GM18507 (cell line): Measurements from ENCODE around the gene CNTNAP2.

Source experiments
- DNase-seq: peaks from one replicate; pipeline ENCODE4 v3.0.0; 2011; ENCODE audit warnings: low read depth; ENCODE audit not compliant: insufficient read length; ENCODE audit errors: extremely low spot score
- FAIRE-seq: peaks from 2 replicates; lab custom pipeline; 2011; peaks lifted over from hg19 to GRCh38; lab: Jason Lieb, UNC

CNTNAP2 gene

GRCh38 chr7:147944321-147944720, 1827.7 kb downstream of the CNTNAP2 start:
- FAIRE-seq (no peak), DNase-seq (no peak)

GRCh38 chr7:147952918-147953317, 1836.3 kb downstream of the CNTNAP2 start:
- FAIRE-seq = no peak
- DNase-seq = no peak

GRCh38 chr7:147968046-147968610, 1851.5 kb downstream of the CNTNAP2 start:
- no peak for DNase-seq
- FAIRE-seq = no peak

DNA sequence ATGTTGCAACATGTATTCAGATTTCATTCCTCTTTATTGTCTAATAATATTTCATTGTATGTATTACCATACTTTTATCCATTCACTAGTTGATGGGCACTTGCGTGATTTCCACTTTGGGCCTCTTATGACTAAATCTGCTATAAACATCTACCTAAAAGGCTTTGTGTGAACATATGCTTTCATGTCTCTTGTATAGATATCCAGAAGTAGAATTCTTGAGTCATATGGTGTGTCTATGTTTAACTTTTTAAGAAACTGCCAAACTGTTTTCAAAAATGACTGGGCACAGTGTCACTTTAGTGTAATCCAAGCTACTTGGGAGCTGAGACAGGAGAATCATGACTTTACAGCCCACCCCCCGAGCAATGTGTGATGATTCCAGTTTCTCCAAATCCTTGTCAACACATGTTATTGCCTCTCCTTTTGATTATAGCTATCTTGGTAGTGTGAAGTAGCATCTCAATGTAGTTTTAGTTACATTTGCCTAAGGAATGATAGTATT, 1855.1 kb downstream of the CNTNAP2 start:
- no peak for DNase-seq
- no peak for FAIRE-seq

DNA sequence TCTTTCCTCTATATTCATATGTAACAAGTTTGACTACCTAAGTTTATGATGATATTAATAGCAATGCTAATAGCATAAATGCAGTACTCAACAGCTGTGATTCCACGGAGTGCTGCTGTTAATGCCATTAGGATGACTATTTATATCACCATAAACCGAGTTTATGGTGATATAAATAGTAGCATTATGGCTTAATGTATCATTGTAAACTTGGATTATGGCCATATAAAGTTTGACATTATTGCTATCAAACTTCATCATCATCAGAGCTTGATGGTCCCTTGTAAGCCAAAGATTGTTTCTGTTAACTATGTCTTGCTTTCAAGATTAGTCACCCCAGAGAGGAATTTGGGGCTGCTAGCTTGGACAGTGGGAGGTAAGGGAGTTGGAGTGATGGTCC, 1861.6 kb downstream of the CNTNAP2 start:
- no peak for DNase-seq
- no peak for FAIRE-seq

- FAIRE-seq (no peak), DNase-seq (no peak)
These were observed 1862.0 kb downstream of the CNTNAP2 start for GRCh38 chr7:147978651-147979050.

DNA sequence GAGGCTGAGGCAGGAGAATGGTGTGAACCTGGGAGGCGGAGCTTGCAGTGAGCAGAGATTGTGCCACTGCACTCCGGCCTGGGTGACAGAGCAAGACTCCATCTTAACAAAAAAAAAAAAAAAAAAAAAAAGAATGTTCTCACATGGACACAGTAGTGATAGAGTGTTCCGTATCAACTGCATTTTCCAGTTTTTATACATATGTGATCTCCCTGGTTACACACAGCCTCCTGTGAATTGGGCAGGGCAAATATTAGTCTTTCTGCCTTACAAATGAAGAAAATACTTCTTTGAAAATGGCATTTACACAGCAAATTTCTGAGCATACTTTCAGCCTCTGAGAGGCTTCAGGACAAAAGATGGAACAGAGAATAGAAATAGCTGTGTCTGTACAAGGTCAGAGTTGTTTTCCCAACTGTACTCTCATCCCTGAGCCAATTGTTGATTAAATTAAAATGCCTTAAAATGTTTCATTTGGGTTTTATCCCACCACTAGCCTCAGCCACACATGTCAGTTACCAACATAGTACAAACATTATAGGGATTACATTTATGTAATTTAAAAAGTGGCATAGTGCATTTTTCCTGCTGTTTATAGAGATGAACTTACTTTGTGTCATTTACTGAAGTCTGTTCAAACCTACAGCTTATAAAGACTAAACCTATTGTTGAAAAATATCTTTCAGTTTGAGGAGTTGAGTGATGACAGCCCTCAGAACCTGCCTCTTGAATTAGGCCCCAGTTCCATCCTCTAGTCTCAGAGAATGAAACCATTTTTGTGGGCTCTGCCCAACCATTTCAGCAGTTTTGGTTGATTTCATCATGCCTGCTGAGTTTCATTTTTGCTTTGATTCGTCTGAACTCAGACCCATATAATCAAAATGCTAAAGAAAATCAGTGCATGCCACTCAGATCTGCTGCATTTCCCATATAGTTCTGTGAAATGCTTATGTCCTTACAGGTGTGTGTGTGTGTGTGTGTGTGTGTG, 1864.5 kb downstream of the CNTNAP2 start:
- FAIRE-seq = no peak

GRCh38 chr7:147982307-147982706, 1865.7 kb downstream of the CNTNAP2 start:
- DNase-seq (no peak), FAIRE-seq (no peak)

More for the DNA sequence above, 1864.5 kb downstream of the CNTNAP2 start:
- DNase-seq = no peak

GRCh38 chr7:147984265-147984664, 1867.7 kb downstream of the CNTNAP2 start:
- DNase-seq = no peak
- FAIRE-seq = no peak

DNA sequence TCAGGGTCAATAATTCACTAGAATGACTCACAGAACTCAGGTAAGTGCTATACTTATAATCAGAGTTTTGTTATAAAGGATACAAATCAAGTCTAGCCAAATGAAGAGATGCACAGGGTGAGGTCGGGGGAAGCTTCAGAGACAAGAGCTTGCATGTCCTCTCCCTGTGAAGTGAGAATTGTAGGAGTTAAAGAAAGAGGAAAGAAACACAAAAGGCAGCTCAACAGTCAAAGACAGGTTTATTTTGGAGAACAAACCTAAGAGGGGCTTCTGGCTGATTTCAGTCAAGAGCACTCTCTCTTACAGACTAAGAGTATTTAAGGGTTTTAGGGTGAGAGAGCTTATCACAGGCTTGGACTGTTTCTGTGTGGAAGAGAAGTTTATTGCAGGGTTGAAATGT, 1873.5 kb downstream of the CNTNAP2 start:
- DNase-seq (no peak), FAIRE-seq (no peak)

- FAIRE-seq = no peak
These were observed 1874.3 kb downstream of the CNTNAP2 start for GRCh38 chr7:147990942-147991341.

DNA sequence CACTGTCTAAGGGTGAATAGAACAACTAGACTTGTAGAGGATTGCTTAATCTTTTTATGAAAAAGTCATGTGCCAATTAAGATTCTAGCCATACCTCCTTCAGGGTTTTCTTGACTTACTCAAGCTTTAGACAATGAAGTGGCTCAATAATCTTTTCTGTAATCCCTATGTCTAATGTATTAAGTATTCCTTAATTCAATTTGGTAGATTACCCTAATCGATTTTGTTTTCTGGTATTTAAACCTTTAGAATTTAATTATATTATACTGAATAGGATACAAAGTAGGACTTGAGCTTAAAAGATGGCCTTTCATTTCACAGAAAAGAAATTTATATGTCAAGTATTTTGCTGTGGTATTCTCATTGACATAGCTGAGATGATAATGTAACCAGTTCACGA, 1876.1 kb downstream of the CNTNAP2 start:
- DNase-seq (no peak), FAIRE-seq (no peak)

More at GRCh38 chr7:147990942-147991341, 1874.3 kb downstream of the CNTNAP2 start:
- no peak for DNase-seq

DNA sequence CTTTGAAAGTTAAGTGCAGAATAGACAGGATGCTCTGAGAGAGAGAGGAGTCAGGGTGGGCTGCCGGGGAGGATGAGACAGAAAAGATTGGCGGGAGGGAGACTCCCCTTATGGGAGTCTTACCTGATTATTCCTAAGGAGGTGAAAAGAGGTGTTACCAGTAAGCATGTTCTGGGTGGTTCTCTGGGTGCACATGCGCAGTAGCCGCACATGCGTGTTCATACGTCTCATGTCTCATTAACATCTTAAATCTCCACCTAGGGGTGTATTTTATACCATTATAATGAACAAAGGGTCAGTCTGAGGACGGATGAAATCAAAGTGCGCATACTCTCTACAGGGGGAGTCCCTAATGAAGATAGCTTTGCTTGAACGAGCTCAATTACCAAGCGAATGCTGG, 1881.0 kb downstream of the CNTNAP2 start:
- DNase-seq (no peak), FAIRE-seq (no peak)

GRCh38 chr7:147999962-148000361, 1883.4 kb downstream of the CNTNAP2 start:
- FAIRE-seq (no peak), DNase-seq (no peak)

DNA sequence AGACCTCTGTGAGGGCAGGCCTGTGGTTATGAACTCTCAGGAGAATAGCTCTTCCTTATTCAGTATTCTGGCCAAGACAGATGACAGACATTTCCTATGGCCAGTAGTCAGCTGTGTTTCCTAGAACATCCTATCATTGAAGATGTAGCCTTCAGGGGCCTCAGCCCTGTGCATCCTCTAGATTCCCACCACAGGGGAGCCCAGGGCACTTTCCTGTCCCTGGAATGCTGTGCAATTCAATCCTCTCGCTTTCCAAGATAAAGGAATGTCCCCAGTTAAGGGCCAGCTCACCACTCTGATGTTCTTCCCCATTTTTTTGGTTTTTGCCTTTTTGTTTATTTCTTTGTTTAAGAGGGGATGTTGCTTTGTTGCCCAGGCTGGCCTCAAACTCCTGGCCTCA, 1895.2 kb downstream of the CNTNAP2 start:
- FAIRE-seq = no peak

GRCh38 chr7:148014001-148014400, 1897.4 kb downstream of the CNTNAP2 start:
- DNase-seq (no peak), FAIRE-seq (no peak)

More for the DNA sequence above, 1895.2 kb downstream of the CNTNAP2 start:
- DNase-seq = no peak

DNA sequence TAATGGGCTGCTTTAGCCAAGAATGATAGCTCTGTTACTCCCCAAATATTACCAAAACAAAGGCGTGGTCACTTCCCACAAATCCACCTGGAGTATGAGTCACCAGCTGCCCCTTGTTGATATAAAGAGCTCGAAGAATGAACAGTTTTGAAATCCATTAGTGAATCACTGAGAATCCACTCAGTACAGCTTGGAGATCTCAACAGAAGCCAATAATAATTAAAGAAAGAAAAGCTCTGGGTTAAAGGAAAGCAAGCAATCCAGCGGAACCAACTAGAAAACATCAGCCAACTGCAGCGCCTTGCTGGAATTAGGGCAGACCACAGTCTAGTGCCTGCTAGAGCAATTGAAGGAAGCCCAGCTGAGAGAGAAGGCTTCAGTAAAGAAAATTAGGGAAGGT, 1897.9 kb downstream of the CNTNAP2 start:
- no peak for FAIRE-seq
- no peak for DNase-seq

GRCh38 chr7:148017126-148017525, 1900.5 kb downstream of the CNTNAP2 start:
- no peak for DNase-seq
- no peak for FAIRE-seq

DNA sequence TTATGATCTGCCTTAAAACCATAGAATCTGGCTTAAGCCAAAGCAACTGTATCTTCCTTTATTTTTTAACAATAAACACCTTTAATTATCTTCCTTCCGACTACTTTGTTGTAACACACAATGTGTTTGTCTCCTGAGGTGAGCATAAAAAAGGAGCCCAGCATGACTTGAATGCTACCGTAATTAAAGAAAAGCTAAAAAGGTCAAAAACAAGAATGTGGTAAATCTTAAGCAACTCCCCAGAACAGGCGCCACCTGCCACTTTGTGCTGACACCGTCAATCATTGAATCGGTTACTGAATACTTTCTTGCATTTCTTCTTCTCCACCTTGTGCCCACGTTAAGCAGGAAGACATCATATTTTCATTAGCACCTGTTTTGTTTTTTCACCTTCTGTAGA, 1904.1 kb downstream of the CNTNAP2 start:
- DNase-seq (no peak), FAIRE-seq (no peak)

DNA sequence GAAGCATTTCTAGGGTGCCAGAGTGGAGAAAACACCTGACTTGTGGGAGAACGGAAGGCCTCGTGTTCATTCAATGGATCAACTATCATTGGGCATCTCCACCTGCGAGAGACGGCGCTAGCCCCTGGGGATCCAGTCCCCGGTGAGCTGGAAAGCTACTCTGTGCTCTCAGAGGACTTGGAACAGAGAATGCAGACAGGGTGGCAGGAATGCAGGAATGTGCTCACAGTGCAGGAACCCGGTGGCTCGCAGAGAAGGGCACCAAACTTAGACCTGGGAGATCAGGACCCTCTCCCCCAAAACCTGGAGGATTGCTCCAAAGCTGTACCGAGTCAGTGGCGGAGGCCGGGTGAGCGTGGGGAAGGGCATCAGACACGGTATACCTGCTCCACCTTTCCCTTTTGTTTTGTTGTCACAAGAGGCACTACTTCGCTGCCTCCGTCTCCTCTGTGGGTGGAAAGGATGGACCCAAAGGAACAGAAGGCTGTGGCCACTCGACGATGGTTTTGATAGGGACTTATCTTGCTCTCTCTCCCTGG, 1905.0 kb downstream of the CNTNAP2 start:
- no peak for DNase-seq
- no peak for FAIRE-seq
